Spleen (tissue), 11 donors: ENCODE results near the gene SALL4. TPM values are rescaled to one million over a fixed set of nuclear protein-coding genes. Genes with fewer than 3 reads are reported as not detected.
"Not testable (repeated sequence)": the region's sequence is repeated elsewhere in the genome, so short reads cannot be mapped to it uniquely, and the experiment has no call there.

ENCODE experiments used
- DNase-seq: peaks from one replicate; pipeline ENCODE4 v3.0.0-alpha.2; 2020
- H3K27ac ChIP-seq, 8 donors: fragments of 200-600 bp; sonication (generic) in 7 of 8; 1 replicate in 4 of 8; 2 replicates in 4 of 8; pipeline versions ENCODE4 v1.5.0 to v1.8.0; 2016 to 2021; ENCODE audit warnings: inconsistent platforms in 4 of 8, mild to moderate bottlenecking in 4 of 8, moderate library complexity in 1 of 8
- H3K27me3 ChIP-seq, 7 donors: fragments of 200-600 bp; sonication (generic) in 6 of 7; replicated peaks in 1 of 7; 1 replicate in 4 of 7; 2 replicates in 3 of 7; pipeline versions ENCODE4 v1.5.0 to v1.8.0; 2016 to 2021; ENCODE audit warnings: inconsistent platforms in 3 of 7, mild to moderate bottlenecking in 1 of 7
- H3K36me3 ChIP-seq, 6 donors: fragments of 200-600 bp; sonication (generic) in 5 of 6; 1 replicate in 4 of 6; 2 replicates in 2 of 6; pipeline versions ENCODE4 v1.5.0 to v1.8.0; 2016 to 2021; ENCODE audit warnings: inconsistent platforms in 2 of 6
- H3K4me1 ChIP-seq, 6 donors: fragments of 200-600 bp; sonication (generic) in 5 of 6; 1 replicate in 3 of 6; 2 replicates in 3 of 6; pipeline versions ENCODE4 v1.5.0 to v1.8.0; 2016 to 2021; ENCODE audit warnings: inconsistent platforms in 3 of 6
- H3K4me3 ChIP-seq, 8 donors: fragments of 200-600 bp; sonication (generic) in 7 of 8; 1 replicate in 4 of 8; 2 replicates in 4 of 8; pipeline versions ENCODE4 v1.5.0 to v1.8.0; 2016 to 2021; ENCODE audit warnings: inconsistent platforms in 4 of 8, mild to moderate bottlenecking in 4 of 8, moderate library complexity in 2 of 8
- H3K9me3 ChIP-seq, 8 donors: fragments of 200-600 bp; sonication (generic) in 7 of 8; 1 replicate in 4 of 8; 2 replicates in 4 of 8; pipeline versions ENCODE4 v1.5.0 to v1.8.0; 2016 to 2021; ENCODE audit warnings: inconsistent platforms in 4 of 8
- POLR2A ChIP-seq, 3 donors: fragments of 450-650 bp; IDR thresholded peaks; one replicate each; pipeline ENCODE4 v1.5.1; 2017; ENCODE audit warnings: antibody characterized with exemption in 3 of 3, mild to moderate bottlenecking in 1 of 3
- POLR2AphosphoS5 ChIP-seq, 3 donors: sonication (generic); formaldehyde crosslinking; IDR thresholded peaks; one replicate each; pipeline ENCODE4 v1.5.1; 2017; ENCODE audit warnings: antibody characterized with exemption in 3 of 3
- WGBS, 5 donors: extraction: QIAGEN DNeasy Blood & Tissue Kit in 3 of 5; methylation state at CpG; one replicate each; pipeline versions ENCODE4 v1.1.5 to v1.1.7; 2013 to 2018; 5-methylcytosine and 5-hydroxymethylcytosine counted together
- intact Hi-C: fragments of 100-400 bp; cut with DNase I; formaldehyde crosslinking; loops from one replicate; pipeline ENCODE4 v1.15.0; 2023; ENCODE audit warnings: low total_unique reads
- polyA plus RNA-seq, 3 donors: library from polyadenylated mRNA; stranded (reverse); fragments of 200-250 nt; gene quantifications; one replicate each; pipeline ENCODE4 v1.2.1, GENCODE V29; 2013
- total RNA-seq, 7 donors: library from RNA; depleted of rRNA in 3 of 7; stranded (reverse); fragments of >200 nt in 3 of 7; fragmentation: NEBNext Ultra II Directional in 4 of 7; extraction: Animal tissue kit (Norgen Biotek cat#: 25700) in 4 of 7; gene quantifications; one replicate each; pipeline versions ENCODE4 v1.1.0 to v1.2.1, GENCODE V29; 2016 to 2021
- TF ChIP-seq, protein P1 (sequence below), 11 experiments: fragments of 200-600 bp in 7 of 11; fragments of 450-650 bp in 4 of 11; sonication (generic) in 4 of 11; IDR thresholded peaks in 8 of 11; conservative IDR thresholded peaks in 3 of 11; 1 replicate in 7 of 11; 2 replicates in 4 of 11; pipeline versions ENCODE4 v1.4.0 to v1.8.0; 2016 to 2021; ENCODE audit warnings: antibody characterized with exemption in 11 of 11, inconsistent platforms in 4 of 11, mild to moderate bottlenecking in 1 of 11
- donor health status: healthy with polysubstance abuse.
- donor health status: DM: no; HTN: no; CAD: no; lungs with moderate emphysema.
- donor health status: DM: no; HTN: no; CAD: no.
- donor health status: Bipolar disorder and iron deficiency.
- donor health status: healthy.
- donor health status: DM: no; HTN: no; CAD: no.
- donor health status: DM: yes; HTN: yes; CAD: no.

SALL4 gene
- total and polyA plus RNA-seq, 10 donors = 0.06 to 2.3 (median 0.42) TPM

DNA sequence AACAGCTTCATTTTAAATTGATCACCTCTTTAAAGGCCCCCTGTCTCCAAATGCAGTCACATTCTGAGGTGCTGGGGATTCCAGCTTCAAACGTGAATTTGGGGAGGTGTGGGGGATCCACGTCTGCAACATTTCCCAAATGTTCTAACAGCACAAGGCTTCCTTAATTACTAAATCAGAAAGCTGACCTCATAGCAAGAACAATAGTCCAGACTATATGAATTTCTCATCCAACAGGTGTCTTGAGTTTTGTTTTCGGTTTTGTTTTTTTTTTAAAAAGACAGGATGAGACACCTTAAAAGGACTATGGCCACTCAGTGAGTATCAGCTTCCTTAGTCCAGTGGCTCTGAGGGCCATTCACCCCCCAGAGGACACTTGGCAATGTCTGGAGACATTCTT lies 45.7 kb downstream of the SALL4 start:
- DNase-seq = no peak
- Histone ChIP-seq H3K9me3 (no peaks in the 10 kb centered on the region), H3K36me3 (peaks cover 0 to under 1% (median 0%) of the 10 kb centered on the region in 6 donors), H3K4me1 (peaks cover 0 to 7% (median 0%) of the 10 kb centered on the region in 6 donors), H3K4me3 (no peak overlapping the region), H3K27ac (no peak overlapping the region), H3K27me3 (no peaks in the 10 kb centered on the region)
- intact Hi-C loops = no loop called here
- TF ChIP-seq, protein P1, sequence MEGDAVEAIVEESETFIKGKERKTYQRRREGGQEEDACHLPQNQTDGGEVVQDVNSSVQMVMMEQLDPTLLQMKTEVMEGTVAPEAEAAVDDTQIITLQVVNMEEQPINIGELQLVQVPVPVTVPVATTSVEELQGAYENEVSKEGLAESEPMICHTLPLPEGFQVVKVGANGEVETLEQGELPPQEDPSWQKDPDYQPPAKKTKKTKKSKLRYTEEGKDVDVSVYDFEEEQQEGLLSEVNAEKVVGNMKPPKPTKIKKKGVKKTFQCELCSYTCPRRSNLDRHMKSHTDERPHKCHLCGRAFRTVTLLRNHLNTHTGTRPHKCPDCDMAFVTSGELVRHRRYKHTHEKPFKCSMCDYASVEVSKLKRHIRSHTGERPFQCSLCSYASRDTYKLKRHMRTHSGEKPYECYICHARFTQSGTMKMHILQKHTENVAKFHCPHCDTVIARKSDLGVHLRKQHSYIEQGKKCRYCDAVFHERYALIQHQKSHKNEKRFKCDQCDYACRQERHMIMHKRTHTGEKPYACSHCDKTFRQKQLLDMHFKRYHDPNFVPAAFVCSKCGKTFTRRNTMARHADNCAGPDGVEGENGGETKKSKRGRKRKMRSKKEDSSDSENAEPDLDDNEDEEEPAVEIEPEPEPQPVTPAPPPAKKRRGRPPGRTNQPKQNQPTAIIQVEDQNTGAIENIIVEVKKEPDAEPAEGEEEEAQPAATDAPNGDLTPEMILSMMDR (IDR thresholded peaks at IDR 0.05 in 8 of 11, conservative IDR thresholded peaks at IDR 0.05 in 3 of 11) = no peak
- TF ChIP-seq POLR2A (IDR thresholded peaks at IDR 0.05) (no peak), POLR2AphosphoS5 (IDR thresholded peaks at IDR 0.05) (no peak)
- WGBS, 5 donors = 67 to 87% (median 73%) methylated on average over 3 of the region's 3 CpGs

DNA sequence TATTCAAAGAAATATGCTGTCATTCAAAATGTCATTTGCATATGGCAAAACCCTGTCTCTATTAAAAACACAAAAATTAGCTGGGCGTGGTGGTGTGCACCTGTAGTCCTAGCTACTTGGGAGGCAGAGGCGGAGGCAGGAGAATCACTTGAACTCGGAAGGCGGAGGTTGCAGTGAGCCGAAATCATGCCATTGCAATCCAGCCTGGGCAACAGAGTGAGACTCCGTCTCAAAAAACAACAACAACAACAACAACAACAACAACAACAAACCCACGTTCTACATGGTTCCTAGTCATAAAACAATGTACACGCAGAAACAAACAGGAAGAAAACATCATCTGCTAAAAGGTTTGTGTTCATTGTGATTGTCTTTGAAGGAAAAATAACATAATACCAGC lies 49.1 kb downstream of the SALL4 start:
- H3K27ac ChIP-seq, H3K36me3 ChIP-seq, DNase-seq, H3K27me3 ChIP-seq, H3K9me3 ChIP-seq, H3K4me3 ChIP-seq, intact Hi-C loops: not testable (repeated sequence)
- 88 to 94% (median 91%) methylated on average over 8 of the region's 8 CpGs for WGBS, 5 donors
- peaks cover 0 to 12% (median 0%) of the 10 kb centered on the region in 6 donors for H3K4me1 ChIP-seq

DNA sequence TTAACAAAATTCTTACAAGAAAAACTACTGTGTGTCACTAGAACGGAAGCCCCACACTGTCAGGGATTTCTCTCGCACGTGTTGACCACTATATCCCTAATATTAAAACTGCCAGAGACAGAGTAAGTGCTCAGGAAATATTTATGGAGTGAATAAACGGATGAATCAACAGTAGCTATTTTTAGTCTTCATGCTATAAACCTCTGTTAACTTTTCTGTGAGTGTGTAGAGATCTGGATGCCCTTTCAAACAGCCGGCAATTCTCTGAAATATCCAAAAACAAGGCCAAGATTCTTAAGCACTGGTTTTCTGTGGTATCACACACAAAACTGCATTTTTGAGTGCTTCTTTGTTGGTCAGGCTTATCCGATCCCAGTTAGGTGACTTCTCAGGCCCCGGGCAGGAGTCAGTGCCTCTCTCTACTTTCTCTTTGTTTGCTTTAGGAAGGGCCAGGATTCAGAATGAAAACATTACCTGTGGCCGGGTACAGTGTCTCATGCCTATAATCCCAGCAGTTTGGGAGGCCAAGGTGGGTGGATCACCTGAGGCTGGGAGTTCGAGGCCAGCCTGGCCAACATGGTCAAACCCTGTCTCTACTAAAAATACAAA lies 49.9 kb downstream of the SALL4 start:
- no peak overlapping the region for H3K27ac ChIP-seq
- H3K9me3 ChIP-seq = no peaks in the 10 kb centered on the region
- no peak for DNase-seq
- no peak for TF ChIP-seq POLR2A (IDR thresholded peaks at IDR 0.05)
- TF ChIP-seq, protein P1 (IDR thresholded peaks at IDR 0.05 in 8 of 11, conservative IDR thresholded peaks at IDR 0.05 in 3 of 11) = no peak
- TF ChIP-seq POLR2AphosphoS5 (IDR thresholded peaks at IDR 0.05) = no peak
- H3K4me3 ChIP-seq = no peak overlapping the region
- intact Hi-C loops = no loop called here
- peaks cover 0 to 12% (median 0%) of the 10 kb centered on the region in 6 donors for H3K4me1 ChIP-seq
- no peaks in the 10 kb centered on the region for H3K27me3 ChIP-seq
- no peaks in the 10 kb centered on the region for H3K36me3 ChIP-seq
- 60 to 74% (median 65%) methylated on average over 9 of the region's 9 CpGs for WGBS, 5 donors

DNA sequence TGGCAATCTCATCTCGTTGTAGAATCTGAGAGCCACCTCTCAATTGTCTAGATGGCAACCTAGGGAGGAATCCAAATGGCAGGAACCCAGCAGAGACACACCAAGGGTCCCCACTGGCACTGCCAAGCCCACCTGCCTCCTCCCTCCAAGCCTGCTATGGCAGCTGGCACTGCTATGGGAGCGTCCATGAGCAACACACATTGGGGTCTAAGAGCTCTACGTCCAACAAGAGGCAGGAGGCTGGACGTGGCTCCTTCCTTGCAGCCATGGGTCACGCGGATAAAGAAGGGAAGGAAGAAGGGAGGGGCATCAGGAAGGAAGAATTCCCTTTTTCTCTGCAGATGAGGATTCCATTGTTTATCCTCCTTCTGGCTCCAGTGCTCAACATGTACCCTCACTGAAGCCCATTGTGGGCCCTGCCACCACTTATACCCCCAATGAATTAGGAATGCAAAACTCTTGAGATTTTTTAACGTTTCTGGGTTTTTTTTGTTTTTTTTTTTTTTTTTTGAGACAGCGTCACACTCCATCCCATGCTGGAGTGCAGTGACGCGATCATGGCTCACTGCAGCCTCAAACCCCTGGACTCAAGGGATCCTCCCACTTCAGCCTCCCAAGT lies 51.4 kb downstream of the SALL4 start:
- peaks cover 0 to under 1% (median 0%) of the 10 kb centered on the region in 8 donors for H3K9me3 ChIP-seq
- DNase-seq = no peak
- H3K4me3 ChIP-seq = no peak overlapping the region
- intact Hi-C loops = no loop called here
- H3K27me3 ChIP-seq = no peaks in the 10 kb centered on the region
- no peak overlapping the region for H3K27ac ChIP-seq
- WGBS, 5 donors = 79 to 89% (median 87%) methylated on average over 10 of the region's 10 CpGs
- H3K4me1 ChIP-seq = peaks cover 0 to 12% (median 0%) of the 10 kb centered on the region in 6 donors
- no peaks in the 10 kb centered on the region for H3K36me3 ChIP-seq
- no peak for TF ChIP-seq POLR2A (IDR thresholded peaks at IDR 0.05)
- TF ChIP-seq, protein P1 (IDR thresholded peaks at IDR 0.05 in 8 of 11, conservative IDR thresholded peaks at IDR 0.05 in 3 of 11) = no peak
- no peak for TF ChIP-seq POLR2AphosphoS5 (IDR thresholded peaks at IDR 0.05)
